Activated T-cell treated with anti-CD3 and anti-CD28 coated beads for 24 hours (primary cell): ENCODE data around the gene EEFSEC.

ENCODE experiments used
- DNase-seq: peaks from one replicate; pipeline ENCODE4 v3.0.0-alpha.2; 2020; ENCODE audit warnings: low read depth

Gene EEFSEC

DNA sequence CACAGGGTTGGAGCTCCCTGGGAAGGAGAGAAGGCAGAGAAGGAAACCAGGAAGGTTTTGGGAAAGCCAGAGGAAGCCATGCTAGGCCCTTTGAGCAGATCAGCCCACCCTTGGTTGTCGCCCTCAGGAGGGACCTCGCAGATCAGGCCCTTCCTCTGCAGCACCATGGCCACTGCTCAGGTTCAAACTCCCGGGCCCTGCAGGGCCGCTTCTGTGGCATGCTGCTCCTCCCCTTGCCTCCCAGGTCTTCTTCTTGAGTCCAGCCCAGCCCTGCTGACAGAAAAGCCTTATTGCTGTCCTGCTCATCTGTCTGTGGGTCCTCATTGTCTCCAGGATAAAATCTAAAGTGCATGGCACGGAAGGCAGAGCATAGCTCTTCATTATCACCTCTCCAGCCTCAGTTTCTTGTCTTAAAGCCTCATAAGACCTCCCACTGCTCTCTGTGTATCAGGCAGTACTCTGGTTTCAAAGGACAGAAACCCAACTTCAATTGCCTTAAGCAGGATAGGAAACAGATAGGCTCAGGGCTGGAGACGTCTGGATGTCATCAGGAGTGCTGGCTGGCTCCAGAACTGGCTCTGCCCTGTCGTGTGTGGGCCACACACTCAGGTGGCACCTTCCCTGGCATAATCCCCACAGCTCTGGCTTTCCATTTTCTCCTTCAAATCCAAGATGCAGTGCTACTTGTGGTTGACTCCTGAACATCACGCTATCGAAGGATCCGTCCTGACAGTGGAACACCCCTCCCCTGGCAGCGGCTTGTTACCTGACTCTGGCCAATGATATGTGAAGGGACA, 118.5 kb downstream of the EEFSEC start:
- DNase-seq = no peak

DNA sequence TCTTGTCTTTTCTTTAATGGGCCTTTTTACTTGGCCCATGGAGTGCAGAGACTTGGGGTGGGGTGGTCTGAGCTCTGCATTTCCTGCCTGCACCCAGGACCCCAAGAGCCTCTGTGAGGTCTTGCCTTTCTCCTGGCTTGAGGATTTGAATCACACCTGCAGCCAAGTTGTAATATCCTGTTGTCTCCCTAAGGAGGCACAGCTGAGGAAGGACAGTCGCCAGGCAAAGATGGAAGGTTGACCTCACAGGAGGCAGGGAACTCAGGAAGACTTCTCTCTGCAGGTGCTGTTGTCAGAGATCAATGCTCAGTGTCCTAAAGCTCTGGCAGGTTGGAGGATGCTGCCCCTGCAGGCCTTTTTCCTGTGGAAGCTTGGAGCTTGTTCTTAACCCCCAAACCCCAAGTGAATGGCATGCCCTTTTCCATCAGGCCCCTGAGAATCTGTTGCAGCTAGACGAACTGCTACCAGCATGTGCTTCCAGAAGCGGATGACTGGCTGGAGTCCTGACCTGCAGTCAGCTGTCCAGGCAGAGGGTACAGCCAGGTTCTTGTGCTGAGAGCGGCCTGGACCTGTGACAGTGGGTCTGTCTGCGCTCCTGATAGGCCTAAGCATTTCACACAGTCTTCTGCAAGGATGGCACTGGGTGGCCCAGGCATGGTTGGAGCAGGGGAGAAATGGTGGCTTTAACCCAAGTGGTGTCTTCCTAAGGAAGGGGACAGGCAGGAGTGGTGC, 120.0 kb downstream of the EEFSEC start:
- DNase-seq = no peak

DNA sequence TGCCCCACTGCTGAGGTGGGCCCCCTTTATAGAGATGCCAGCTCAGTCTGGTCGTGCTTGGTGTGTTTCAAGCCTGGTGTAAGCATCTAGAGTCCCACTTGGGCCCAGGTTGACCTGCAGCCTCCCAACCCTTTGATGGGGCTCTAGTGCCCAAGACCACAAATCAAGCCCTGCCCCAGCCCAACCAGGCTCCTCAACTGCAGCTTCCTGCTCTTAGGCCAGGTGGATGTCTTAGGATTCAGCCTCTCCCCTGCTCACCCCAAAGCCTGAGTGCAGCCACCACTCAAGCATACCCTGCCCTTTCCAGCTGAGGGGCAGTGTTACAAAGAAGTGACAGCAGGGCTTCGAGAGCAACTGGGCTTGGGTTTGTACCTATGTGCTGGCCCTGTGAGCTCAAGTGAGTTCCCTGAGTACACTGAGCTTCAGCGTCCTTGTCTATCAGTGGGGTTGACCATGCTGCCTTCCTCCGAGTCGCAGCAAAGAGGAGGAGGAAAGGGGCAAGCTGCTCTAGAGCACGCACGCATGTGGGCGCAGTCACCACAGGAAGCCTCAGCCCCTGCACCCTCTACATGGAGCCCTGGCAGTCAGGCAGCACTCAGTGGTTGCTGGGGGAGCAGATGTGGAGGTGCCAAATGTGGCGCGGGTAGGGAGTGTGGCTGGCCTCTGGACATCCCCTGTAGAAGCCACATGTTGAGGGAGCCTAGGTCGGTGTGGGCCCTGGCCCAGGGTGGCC, 120.7 kb downstream of the EEFSEC start:
- DNase-seq = no peak

DNA sequence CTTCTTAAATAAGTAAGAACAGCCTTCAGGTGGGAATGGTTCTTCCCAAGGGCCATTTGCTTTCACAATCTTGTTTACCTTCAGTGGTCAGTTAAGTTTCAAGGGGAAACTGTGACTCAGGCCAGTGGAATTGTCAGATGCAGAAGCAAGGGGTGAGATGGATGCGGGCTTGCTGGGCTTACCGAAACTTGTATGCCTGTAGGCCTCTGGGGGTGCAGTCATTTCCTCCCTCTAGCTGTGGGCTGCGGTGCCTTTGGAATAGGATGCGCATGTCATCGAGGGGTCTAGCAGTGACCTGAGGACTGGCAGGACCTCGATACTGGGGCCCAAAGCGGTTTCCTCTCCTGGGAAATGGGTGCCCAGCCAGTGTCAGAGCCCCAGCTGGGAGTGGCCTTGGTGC, 121.6 kb downstream of the EEFSEC start:
- DNase-seq = no peak

DNA sequence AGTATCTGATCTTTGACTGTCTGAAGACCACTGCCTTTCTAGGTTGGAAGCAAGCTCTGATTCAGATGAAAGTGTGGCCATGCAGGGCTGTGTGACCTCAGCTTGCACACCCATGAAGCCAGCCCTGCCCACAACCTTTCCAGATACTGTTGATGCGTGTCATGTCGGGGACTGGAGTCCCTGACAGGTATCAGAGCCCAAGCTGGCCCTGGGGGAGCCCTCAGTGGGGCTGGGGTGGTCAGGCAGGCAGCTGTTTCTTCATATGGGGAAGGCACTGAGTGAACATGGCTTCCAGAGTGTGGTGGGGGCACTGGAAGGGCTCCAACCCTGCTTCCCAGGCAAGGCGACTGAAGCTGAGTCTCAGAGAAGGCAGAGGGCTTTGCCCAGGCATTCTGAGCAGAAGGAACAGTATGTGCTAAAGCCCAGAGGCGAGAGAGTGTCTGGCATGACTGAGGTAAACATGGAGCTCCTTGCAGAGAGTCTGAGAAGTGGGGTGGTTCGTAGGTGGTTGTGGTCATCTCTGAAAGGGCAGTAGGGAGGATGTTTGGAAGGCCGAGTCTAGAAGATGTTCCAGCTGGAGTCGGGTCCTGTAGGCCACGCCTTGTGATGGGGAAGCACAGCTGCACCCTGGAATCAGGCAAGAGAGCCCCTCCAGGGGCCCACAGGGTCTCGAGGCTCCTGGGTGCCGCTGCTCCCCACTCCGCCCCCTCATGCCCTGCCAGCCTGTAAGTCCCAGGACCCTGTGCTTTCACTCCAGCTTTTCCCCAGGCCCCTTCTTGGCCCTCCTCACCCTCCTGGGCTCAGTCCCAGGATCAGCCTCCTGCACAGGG, 122.2 kb downstream of the EEFSEC start:
- DNase-seq = no peak

DNA sequence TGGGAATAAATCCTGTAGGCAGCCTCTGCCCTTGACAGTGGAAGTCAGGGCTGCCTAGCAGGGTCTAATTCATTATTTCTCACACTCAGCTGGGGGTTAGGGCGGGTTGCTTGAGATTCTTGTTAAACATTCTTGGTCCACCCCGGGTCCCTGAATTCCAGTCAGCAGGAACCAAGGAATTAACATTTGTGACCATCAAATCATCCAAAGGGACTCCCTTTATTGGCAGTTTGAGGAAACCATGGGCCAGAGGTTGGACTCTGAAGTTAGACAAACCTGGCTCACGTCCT, 122.8 kb downstream of the EEFSEC start:
- no peak for DNase-seq

DNA sequence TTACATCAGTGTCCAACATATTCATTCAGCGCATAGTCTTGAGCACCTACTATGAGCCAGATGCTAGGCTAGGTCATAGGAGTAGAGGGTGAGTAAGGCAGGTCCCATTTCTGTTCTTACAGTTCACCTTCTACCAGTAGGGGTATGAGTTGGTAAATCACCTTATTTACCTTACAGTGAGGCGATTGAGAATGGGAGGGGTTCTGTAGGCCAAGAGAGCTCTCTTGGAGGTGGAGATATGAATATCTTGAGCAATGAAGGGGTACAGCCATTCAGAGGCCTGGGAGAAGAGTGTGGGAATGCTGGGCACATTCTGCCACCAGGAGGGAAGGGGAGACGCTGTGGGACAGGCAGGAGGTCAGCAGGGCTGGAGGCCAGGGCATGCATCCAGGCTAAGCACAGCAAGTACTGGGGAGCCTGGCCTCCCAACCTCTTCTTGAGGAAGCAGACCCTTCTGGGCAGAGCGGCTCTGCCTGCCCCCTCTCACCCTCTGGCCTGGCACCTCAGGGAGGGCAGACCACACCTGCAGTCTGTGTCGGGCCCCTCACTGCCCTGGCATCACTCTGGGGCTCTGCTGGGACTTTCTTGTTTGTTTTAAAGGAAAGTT, 123.4 kb downstream of the EEFSEC start:
- DNase-seq = no peak

DNA sequence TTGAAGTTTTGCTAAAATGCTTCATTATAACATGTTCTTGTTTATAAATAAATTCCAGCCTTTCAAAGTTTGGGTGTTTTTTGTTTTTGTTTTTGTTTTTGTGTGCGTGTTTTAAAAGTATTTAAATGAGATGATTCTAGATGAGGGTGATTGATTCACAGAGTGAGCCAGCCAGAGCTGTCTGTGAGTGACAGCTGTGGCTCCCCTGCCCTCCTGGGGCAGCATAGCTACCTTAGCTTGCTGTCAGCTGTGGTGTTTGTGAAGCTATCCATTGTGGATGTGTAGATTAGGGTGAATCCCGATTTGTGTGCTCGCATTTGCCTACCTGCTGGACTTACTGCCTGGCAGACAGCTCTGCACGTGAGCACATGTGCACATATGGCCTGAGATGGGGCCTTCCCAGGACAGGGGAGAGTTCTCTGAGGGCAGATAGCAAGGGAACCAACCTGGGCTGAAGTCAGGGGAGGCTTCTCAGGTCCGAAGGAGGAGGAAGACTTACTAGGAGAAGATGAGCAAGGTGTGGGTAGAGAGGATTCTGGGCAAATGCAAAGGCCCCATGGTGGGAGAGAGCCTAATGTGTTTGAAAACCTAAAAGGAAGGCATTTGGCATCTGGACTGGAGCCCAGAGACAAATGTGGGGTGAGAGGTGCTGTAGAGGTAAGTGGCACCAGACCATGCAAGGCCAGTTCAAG, 124.2 kb downstream of the EEFSEC start:
- no peak for DNase-seq

DNA sequence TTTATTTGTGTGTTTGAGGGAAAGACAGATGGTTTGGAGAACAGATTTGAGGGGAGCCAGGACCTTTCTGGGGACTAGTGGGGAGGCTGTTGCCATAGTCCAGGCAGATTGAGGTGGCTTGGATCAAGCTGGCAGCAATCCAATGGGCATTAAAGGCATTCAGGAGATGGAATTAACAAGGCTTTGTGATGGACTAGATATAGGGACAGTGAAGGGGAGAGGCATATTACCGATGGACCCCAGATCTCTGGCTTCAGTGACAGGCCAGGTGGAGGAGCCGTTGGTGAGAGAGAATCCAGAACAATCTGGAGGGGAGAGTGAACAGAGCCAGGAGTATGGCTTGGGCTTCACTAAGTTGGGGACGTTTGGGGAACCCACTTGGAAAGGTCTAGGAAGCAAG, 124.8 kb downstream of the EEFSEC start:
- DNase-seq = no peak

DNA sequence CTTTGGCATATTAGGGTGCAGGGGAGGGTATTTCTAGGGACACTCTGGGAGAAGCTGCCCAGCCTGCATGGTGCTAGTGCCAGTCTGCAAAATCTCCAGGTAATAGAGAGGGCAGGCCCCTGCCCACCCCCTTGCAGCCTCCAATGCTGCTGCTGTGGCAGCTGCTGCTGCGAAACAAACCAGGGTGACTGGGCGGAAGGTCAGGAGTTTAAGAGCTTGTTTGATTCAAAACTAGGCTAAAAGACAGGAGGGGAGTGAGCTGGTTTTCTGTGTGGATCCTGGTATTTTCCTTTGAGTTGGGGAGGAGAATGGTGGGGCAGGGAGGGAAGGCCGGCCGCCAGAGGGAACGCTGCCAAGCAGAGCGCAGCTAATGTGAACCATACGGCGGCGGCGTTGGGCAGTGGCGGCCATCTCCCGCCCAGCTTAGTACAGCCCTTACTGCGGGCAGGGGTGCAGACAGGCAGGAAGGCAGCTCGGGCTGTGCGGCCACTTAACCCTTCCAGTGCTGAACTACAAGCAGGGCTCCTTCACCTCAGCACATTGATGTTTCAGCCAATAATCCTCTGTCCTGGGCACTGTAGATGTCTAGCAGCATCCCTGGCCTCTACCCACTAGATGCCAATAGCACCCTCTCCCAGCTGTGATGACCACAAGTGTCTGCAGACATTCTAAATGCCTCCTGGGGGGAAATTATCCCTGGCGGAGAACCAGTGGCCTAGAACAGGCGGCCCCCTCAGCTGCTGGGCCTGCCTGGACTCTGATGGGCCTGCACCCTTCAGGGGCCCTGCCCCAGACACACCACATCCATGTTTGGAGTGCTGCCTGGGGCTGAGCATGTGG, 125.7 kb downstream of the EEFSEC start:
- DNase-seq = no peak

DNA sequence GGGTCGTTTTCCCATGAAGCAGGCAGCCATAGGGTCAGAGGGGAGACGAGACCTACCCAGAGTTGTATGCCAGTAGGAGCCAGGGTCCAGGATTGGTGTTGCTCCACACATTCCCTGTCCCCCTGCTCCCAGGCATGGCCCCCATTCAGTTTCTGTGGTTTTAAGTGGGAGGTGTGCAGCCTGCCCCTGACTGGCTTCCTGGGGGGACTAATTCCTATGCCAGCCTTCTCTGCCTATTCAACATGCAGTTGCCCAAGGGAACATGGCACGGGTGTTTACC, 126.3 kb downstream of the EEFSEC start:
- no peak for DNase-seq

DNA sequence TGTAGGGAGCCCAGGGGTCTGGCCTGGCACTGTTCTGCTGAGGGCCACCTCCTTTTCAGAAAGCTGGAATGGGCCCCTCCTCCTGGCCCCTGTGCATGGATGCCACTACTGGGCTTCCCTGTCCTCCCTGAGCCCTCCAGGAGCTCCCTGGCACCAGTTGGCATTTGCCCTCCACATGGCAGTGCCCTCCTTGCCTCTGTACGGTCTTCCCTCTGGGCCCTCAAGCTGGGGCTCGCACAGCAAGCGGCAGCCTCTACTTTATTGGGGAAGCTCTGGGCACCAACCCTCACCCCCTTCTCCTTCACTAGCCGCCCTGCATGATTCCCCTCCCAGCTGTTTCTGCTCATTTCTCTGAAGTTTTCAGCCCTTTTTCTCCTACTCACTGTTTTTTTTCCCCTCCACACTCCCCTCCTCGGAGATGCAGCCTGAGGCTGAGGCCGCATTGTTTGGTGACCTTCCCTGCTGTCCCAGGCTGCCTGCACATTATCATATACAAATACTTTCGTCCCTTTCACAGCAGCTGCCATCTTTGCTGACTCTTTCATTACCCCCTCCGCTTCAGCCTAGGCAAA, 127.3 kb downstream of the EEFSEC start:
- no peak for DNase-seq

DNA sequence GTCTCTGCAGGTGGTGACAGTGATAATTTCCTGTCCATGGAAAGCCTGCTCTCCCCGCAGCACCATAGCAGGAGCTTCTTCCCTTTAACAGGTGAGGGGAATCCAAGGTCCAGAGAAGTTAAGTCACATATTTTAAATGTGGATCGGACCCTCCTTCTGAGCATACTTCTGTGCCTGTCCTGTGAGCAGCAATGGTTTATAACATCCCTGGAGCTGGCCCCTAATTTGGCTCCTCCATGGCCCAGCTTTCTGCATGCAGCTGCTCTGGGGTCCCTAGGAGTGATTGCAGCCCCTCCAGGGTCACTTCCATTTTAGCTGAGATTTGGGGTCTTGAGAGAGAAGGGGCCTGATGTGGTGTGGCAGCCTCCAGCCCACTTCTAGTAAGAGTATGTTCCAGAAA, 127.8 kb downstream of the EEFSEC start:
- no peak for DNase-seq

DNA sequence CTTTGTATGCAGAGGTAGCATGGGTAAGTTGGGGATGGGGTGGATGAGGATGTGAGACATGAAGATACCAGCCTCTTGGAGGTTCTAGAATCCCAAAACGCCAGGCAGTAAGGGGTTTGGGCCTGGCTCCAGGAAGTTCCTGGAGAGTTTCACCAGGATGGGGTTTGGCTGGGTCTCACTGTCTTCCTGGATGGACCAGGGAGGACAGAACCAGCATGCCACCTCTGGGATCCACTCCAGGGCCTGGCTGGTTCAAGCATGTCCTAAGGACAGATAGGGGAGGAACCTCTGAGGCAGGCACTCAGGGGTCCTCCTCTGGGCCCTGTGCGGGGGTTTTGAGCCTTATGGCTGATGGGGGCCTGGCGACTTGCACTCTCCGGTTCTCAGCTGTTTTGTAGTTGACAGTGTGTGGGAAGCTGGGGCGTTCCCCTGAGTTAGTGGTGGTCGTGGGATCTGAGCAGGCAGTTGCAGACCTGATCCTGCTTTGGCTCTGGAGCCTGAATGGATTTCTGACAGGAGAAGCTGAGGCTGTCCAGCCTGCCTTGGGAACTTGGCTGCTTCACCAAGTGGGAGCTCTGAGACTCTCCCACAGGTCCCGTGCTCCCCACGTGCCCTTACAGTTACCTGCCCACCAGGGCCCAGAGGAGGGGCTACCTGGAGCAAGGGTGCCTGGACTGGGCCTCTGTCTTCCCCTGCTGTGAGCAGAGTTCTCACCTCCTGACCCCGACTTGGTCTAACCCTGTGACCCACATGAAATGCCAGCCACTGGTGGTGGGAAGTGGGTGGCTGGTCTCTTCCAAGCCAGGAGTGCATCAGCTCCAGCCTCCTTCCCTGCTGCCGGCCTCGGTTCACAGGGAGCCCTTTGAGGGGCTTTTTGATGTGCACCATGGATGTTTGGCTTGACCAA, 128.4 kb downstream of the EEFSEC start:
- no peak for DNase-seq

DNA sequence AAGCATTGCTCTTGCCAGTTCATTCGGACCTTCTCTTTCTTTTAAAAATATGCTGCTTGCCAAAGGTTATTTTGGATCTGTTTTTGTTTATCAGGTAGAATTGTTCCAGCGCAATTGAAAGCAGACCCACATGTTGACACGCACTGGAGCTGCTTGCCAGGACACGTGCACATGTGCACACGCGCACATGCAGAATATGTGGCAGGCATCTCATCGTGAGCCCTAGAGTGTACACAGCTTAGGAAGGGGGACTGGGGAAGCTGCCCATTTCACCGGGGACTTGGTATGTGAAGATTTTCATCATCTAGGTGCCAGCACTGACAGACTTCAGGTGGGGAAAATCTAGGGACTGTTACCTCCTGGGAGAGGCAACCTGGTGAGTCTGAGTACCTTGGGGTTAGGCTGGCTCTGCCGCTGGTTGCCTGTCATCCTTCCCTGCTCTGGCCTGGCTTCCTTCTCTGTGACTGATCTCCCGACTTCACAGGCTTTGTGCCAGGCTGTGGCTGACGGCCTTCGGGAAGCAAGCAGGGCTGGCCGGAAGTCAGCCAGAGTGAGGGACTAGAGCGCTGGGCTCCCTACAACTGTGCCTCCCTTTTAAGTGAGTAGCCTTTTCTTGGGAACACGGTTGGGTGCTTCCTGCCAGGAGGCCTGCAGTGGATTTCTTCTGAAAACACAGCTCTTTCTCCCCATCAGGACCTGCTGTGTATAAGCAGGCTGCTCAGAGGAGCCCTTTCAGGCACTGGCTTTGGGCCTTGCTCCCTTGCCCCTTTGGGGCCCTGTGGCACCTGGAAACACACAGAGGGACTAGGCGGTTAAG, 129.3 kb downstream of the EEFSEC start:
- DNase-seq = no peak

DNA sequence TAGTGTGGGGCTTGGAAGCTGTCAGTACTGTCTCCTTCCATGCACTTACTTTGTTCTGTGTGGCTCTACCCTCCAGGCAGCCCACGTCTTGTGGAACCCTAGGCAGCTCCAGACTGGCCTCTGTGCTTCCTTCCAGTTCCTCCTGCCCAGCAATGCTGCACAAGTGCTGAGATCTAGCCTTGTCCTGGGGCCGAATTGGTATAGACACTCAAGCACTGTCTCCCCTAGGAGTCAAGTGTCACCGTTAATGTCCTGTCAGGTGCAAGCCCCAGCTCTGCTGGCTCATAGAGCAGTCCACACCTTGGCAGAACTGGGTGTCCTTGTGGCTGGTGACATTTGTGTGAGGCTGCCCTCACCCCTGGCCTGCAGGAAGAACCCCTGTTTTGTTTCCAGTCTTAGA, 130.1 kb downstream of the EEFSEC start:
- DNase-seq = no peak

DNA sequence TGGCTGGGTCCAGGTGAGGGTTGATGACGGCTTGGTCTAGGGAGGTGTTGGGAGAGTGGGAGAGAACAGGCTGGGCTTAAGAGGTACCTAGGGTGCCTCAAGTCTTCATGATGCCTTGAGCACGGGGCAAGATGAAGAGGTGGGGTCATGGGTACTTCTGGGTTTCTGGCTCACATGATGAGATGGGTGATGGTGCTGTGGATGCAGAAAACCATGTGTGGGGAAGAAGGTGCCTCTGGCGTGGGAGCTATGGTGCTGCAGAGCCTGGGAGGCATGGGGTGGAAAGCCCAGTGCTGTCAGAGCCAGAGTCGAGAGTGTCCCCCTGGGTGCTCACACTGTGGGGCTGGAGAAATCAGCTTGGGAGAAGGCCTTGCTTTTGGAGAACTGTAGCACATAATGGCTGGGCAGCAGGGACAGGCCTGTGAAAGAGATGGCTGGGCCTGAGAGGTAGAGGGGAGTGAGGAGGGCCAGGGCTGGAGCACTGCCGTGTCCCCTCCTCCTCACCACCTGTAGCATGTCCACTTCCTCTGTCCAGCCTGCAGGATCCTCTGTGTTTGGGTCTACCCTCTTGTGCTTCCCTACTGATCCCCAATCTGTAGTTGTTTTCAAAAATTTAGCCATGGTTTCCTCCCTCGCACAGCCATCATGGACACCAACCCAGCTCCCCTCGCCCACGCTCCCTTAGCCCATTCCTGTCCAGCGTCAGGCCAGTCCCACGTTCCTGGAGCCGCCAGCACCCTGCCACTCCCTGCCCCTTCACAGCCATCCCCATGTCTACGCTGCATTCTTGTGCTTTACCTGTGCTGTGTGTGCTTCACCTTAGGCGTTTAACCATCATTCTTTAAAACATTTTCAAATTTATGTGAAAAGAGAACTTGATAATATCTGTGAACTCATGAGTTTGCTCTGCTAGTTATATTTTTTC, 132.0 kb downstream of the EEFSEC start:
- DNase-seq = no peak
